Naive thymus-derived CD4-positive, alpha-beta T cell (primary cell): ENCODE measurements around the gene POU2F2. TPM values are rescaled to one million over a fixed set of nuclear protein-coding genes. Genes with fewer than 3 reads are reported as not detected.
A peak's percentile ranks its signal among the peaks of the same experiment; 100 is the strongest.

ENCODE experiments used
- ATAC-seq: fragments of 150-1000 bp; cut with Tn5 transposase; 2 replicates; pipeline ENCODE4 v1.10.0; 2021; ENCODE audit warnings: mild to moderate bottlenecking, moderate library complexity
- CTCF ChIA-PET: fragments of 350-600 bp; sonication (Branson Sonifier 250); formaldehyde crosslinking; loops from one replicate; lab custom pipeline; 2021; ENCODE audit warnings: antibody characterized with exemption; lab: Charles Lee
- POLR2A ChIA-PET: fragments of 350-600 bp; sonication (Branson Sonifier 250); formaldehyde crosslinking; loops from one replicate; lab custom pipeline; 2021; ENCODE audit warnings: antibody characterized with exemption, inconsistent platforms; lab: Charles Lee
- DNase-seq, 9 donors: peaks; one replicate each; pipeline versions ENCODE4 v3.0.0 to v3.0.0-alpha.2; 2020 to 2022; ENCODE audit warnings: mixed read lengths in 1 of 9
- H3K27ac ChIP-seq: one replicate; pipeline ENCODE4 v1.7.0; 2013; ENCODE audit warnings: mild to moderate bottlenecking, low read depth, low read length, moderate library complexity
- H3K27me3 ChIP-seq, 2 donors: one replicate each; pipeline ENCODE4 v1.7.0; 2013; ENCODE audit warnings: low read length in 2 of 2, mild to moderate bottlenecking in 2 of 2, moderate library complexity in 2 of 2; ENCODE audit not compliant: control insufficient read depth in 2 of 2, insufficient read depth in 2 of 2
- H3K36me3 ChIP-seq, 3 experiments: 1 replicate in 2 of 3; 2 replicates in 1 of 3; pipeline ENCODE4 v1.7.0; 2013; ENCODE audit warnings: low read length in 3 of 3, mild to moderate bottlenecking in 3 of 3, moderate library complexity in 1 of 3; ENCODE audit not compliant: insufficient read depth in 3 of 3, control insufficient read depth in 2 of 3
- H3K4me1 ChIP-seq, 2 donors: one replicate each; pipeline ENCODE4 v1.7.0; 2013; ENCODE audit warnings: low read length in 2 of 2, mild to moderate bottlenecking in 2 of 2, moderate library complexity in 1 of 2; ENCODE audit not compliant: control insufficient read depth in 2 of 2, insufficient read depth in 2 of 2
- H3K4me3 ChIP-seq: 2 replicates; pipeline ENCODE4 v1.7.0; 2013; ENCODE audit warnings: mild to moderate bottlenecking, low read length
- H3K9me3 ChIP-seq, 3 experiments: 1 replicate in 2 of 3; 2 replicates in 1 of 3; pipeline ENCODE4 v1.7.0; 2013; ENCODE audit warnings: low read length in 3 of 3; ENCODE audit not compliant: control insufficient read depth in 2 of 3
- H3K27ac Mint-ChIP-seq, 9 donors: one replicate each; pipeline ENCODE4 v1.8.0; 2020 to 2022; ENCODE audit warnings: mixed read lengths in 9 of 9, mild to moderate bottlenecking in 8 of 9, moderate library complexity in 5 of 9, inconsistent platforms in 2 of 9
- H3K27me3 Mint-ChIP-seq, 5 donors: one replicate each; pipeline ENCODE4 v1.8.0; 2021 to 2022; ENCODE audit warnings: mixed read lengths in 5 of 5, mild to moderate bottlenecking in 1 of 5
- H3K36me3 Mint-ChIP-seq, 5 donors: one replicate each; pipeline ENCODE4 v1.8.0; 2020 to 2022; ENCODE audit warnings: mixed read lengths in 5 of 5, mild to moderate bottlenecking in 3 of 5, inconsistent platforms in 1 of 5
- H3K4me1 Mint-ChIP-seq, 7 donors: one replicate each; pipeline ENCODE4 v1.8.0; 2020 to 2022; ENCODE audit warnings: mixed read lengths in 7 of 7, mild to moderate bottlenecking in 3 of 7, inconsistent platforms in 1 of 7
- H3K4me3 Mint-ChIP-seq, 10 donors: one replicate each; pipeline ENCODE4 v1.8.0; 2020 to 2022; ENCODE audit warnings: mild to moderate bottlenecking in 10 of 10, mixed read lengths in 10 of 10, moderate library complexity in 6 of 10, inconsistent platforms in 2 of 10
- H3K9me3 Mint-ChIP-seq, 11 donors: one replicate each; pipeline ENCODE4 v1.8.0; 2020 to 2022; ENCODE audit warnings: mixed read lengths in 11 of 11, mild to moderate bottlenecking in 4 of 11, inconsistent platforms in 1 of 11, moderate library complexity in 1 of 11
- intact Hi-C, 2 donors: fragments of 100-400 bp; cut with micrococcal nuclease; formaldehyde crosslinking; loops; one replicate each; pipeline ENCODE4 v1.15.1; 2023
- polyA plus RNA-seq, 2 donors: library from polyadenylated mRNA; unstranded; fragments of 300-500 nt; fragmentation: Illumina TruSeq; gene quantifications; one replicate each; pipeline ENCODE4 v1.2.3, GENCODE V29; 2021
- total RNA-seq, 6 experiments: library from RNA in 5 of 6; stranded (reverse) in 5 of 6; gene quantifications; 1 replicate in 5 of 6; 2 replicates in 1 of 6; pipeline ENCODE4 v1.2.3 and lab custom pipeline; 2021 to 2026

POU2F2 gene
- total and polyA plus RNA-seq, 7 experiments from 2014 or later, result 2.2 to 91.3 (median 33.4) TPM

DNA sequence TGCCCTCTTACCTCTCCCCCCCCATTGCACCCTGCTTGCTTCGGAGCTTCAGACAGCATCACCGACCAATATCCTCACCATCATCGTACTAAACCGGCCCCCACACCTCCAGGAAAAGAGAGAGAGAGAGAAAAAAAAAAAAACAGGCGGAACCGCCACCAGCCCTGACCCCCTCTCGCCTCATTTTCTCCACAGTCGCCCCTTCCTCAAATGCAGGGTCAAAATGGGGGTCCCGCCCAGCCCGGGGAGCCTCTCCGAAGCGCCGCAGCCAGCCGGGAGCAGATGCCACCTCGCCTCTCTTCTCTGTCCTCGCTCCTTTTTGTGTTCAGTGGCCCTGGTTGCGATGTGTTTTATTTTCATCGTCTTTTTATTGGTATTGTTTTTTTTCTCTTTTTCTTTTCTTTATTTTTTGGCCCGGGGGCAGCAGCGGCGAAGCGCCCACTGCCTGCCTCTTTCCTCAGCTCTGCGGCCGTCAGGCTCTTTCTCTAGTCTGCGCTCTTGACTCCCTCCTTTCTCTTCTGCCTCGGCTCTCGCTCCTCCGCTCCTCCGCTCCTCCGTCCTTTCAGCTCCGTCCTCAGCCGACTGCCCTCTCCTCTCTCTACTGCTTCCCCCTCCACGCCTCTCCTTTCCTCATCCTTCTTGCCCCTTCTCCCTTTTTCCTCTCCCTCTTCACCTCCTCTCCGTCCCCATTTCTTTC is 43.9 kb upstream of the POU2F2 start:
- peaks cover 12 to 19% (median 15%) of the 10 kb centered on the region in 7 donors for H3K4me1 Mint-ChIP-seq
- H3K36me3 Mint-ChIP-seq, result peaks cover 0 to 7% (median 0%) of the 10 kb centered on the region in 5 donors
- Histone ChIP-seq H3K27me3 (peaks cover 0 to 11% of the 10 kb centered on the region in 2 donors), H3K9me3 (no peaks in the 10 kb centered on the region), H3K36me3 (no peaks in the 10 kb centered on the region), H3K4me3 (peak overlapping the region; percentile 49), H3K4me1 (peaks cover 12 to 21% of the 10 kb centered on the region in 2 donors), H3K27ac (no peak overlapping the region)
- ATAC-seq, result no peak
- peak overlapping the region in 3 of 9 donors; percentile 10 to 47 (median 42) for H3K27ac Mint-ChIP-seq
- POLR2A ChIA-PET, result interaction anchor here (0.7 to 2.1 kb wide), 6 partner anchors 22 to 175 kb away, joined by 3 to 7 read pairs (median 4); partner anchors contain the start of genes PAFAH1B3 and POU2F2
- DNase-seq, result peak in 1 of 9 donors; percentile 6
- peak overlapping the region in 8 of 10 donors; percentile 76 to 93 (median 90) for H3K4me3 Mint-ChIP-seq
- CTCF ChIA-PET, result interaction anchor here (0.8 to 1.4 kb wide), 5 partner anchors 7 to 70 kb away, joined by 3 to 5 read pairs (median 4); partner anchors contain the start of gene POU2F2
- H3K27me3 Mint-ChIP-seq, result peaks cover 13 to 30% (median 19%) of the 10 kb centered on the region in 5 donors
- H3K9me3 Mint-ChIP-seq, result no peaks in the 10 kb centered on the region
- intact Hi-C loops, result loop anchor here (1.0 to 5.0 kb wide), 8 partner anchors 23 to 127 kb away; partner anchors contain the start of genes DEDD2 (in 1 of the 2), PAFAH1B3 (in 1 of the 2), POU2F2 (in 1 of the 2) and PRR19 (in 1 of the 2)

DNA sequence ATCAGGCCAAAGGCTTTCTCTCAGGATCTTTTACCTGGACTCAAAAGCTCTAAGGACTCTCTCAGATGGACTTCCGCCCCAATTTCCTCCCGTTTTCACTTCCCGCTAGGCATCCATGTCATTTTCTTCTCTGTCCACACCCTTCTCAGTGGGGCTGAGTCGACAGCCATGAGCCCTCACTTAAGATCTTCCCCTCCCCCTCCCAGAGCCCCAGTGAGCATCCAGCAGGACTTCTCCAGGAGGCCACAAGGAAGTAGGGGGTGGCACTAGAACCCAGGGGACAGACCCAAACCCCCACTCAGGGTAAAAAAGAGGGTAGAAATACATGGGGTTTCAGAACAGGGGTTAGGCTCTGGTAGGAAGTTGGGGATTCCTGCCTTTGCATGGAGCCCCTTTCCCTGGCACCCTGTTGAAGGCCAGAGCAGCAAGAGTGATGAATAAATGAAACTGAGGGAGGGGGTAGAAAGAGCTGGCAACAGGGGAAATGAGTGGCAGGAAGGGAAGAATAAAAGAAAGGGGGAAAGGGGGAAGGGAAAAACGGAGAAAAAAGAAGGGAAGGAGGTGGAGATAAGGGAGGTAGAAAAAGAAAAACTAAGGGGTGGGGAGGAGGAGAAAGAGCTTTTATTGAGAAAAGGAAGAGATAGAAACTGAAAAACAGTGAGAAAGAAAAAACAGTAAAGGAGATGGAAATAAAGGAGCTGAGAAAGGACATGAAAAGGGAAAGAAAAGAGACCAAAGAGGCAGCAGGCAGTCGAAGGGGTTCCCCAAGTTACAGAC is 42.9 kb upstream of the POU2F2 start:
- Mint-ChIP-seq H3K9me3 (no peaks in the 10 kb centered on the region), H3K27ac (no peak overlapping the region), H3K4me1 (peaks cover 12 to 19% (median 15%) of the 10 kb centered on the region in 7 donors), H3K27me3 (peaks cover 13 to 30% (median 19%) of the 10 kb centered on the region in 5 donors), H3K4me3 (peak overlapping the region in 8 of 10 donors; percentile 76 to 93 (median 90)), H3K36me3 (peaks cover 0 to 9% (median 0%) of the 10 kb centered on the region in 5 donors)
- H3K4me1 ChIP-seq, result peaks cover 12 to 21% of the 10 kb centered on the region in 2 donors
- no peak overlapping the region for H3K4me3 ChIP-seq
- no peaks in the 10 kb centered on the region for H3K36me3 ChIP-seq
- intact Hi-C loops, result loop anchor here in 1 of 2 donors (5.0 kb wide), 1 partner anchor 107 kb away; no protein-coding TSS in a partner anchor
- no peaks in the 10 kb centered on the region for H3K9me3 ChIP-seq
- POLR2A ChIA-PET, result interaction anchor here (0.7 to 2.1 kb wide), 3 partner anchors 41 to 176 kb away, joined by 3 to 6 read pairs (median 3); no protein-coding TSS in a partner anchor
- H3K27me3 ChIP-seq, result peaks cover 0 to 11% of the 10 kb centered on the region in 2 donors
- CTCF ChIA-PET, result interaction anchor here (0.6 to 1.2 kb wide), 4 partner anchors 41 to 1297 kb away, joined by 3 to 4 read pairs (median 3); no protein-coding TSS in a partner anchor
- no peak for ATAC-seq
- no peak for DNase-seq
- H3K27ac ChIP-seq, result no peak overlapping the region

DNA sequence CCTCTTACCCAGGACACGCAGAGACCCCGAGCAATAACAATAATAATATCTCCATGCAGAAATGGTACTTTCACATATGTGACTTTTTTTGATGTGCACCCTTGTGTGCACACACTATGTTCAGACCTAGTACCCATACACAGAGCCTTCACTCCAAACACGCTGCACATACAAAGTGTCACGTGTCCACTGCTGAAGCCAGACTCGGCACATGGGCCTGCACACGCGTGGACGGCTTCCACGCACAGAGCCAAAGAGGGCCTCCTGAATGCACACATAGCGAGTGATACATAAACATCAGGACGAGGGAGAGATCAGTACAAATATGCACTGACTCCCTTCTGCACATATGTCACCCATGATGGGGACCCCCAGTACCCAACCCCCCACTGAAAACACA is 41.9 kb upstream of the POU2F2 start:
- Mint-ChIP-seq H3K27me3 (peaks cover 13 to 26% (median 19%) of the 10 kb centered on the region in 5 donors), H3K4me3 (peak overlapping the region in 3 of 10 donors; percentile 23 to 39 (median 34)), H3K27ac (no peak overlapping the region), H3K9me3 (no peaks in the 10 kb centered on the region), H3K36me3 (peaks cover 0 to 9% (median 0%) of the 10 kb centered on the region in 5 donors), H3K4me1 (peaks cover 11 to 16% (median 12%) of the 10 kb centered on the region in 7 donors)
- POLR2A ChIA-PET, result no interaction called here
- intact Hi-C loops, result no loop called here
- Histone ChIP-seq H3K4me1 (peaks cover 12 to 21% of the 10 kb centered on the region in 2 donors), H3K4me3 (no peak overlapping the region), H3K36me3 (no peaks in the 10 kb centered on the region), H3K9me3 (no peaks in the 10 kb centered on the region), H3K27ac (no peak overlapping the region), H3K27me3 (peaks cover 0 to 11% of the 10 kb centered on the region in 2 donors)
- ATAC-seq, result no peak
- CTCF ChIA-PET, result no interaction called here
- no peak for DNase-seq

DNA sequence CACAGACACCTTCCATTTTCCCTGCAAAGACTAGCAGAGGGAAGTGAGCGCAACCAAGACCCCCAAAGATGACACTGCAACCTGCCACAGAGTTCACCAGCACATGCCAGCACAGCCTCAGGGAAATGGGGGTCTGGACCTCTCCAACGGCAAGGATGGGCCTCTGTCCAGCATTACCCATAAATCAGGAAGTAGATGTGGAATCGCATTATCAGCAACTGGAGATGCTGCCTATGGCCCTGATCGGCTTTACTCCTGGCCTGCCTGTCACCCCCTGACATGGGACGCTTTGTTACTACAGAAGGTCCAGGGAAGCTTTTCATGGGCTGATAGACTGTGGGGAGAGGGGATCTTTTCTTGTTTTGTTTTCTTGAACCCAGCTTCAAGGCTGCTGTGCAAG is 41.4 kb upstream of the POU2F2 start:
- Mint-ChIP-seq H3K27me3 (peaks cover 13 to 26% (median 19%) of the 10 kb centered on the region in 5 donors), H3K4me1 (peaks cover 11 to 16% (median 12%) of the 10 kb centered on the region in 7 donors), H3K36me3 (peaks cover 0 to 9% (median 0%) of the 10 kb centered on the region in 5 donors), H3K9me3 (no peaks in the 10 kb centered on the region), H3K27ac (no peak overlapping the region), H3K4me3 (no peak overlapping the region)
- CTCF ChIA-PET, result no interaction called here
- POLR2A ChIA-PET, result no interaction called here
- no peaks in the 10 kb centered on the region for H3K9me3 ChIP-seq
- H3K36me3 ChIP-seq, result no peaks in the 10 kb centered on the region
- no peak overlapping the region for H3K27ac ChIP-seq
- ATAC-seq (no peak), DNase-seq (no peak)
- intact Hi-C loops, result no loop called here
- H3K27me3 ChIP-seq, result peaks cover 0 to 11% of the 10 kb centered on the region in 2 donors
- H3K4me1 ChIP-seq, result peaks cover 12 to 21% of the 10 kb centered on the region in 2 donors
- no peak overlapping the region for H3K4me3 ChIP-seq

DNA sequence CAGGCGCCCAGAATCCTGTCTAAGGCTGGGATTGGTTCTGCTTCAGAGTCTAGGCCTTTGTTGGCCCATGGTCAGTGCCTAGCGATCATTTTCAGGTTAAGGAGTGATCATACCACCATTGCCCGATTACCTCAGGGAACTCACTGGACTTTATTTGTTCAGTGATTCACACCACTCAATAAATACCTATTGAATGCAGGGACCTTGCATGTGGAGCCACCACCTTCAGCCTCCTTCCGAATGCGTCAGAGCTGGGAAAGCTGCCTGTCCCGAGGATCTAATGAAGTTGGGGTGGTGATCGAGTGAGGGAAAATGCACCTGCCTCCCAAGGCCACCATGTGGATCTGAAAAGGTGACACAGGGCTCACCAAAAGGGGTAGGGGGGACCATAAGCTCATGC is 40.0 kb upstream of the POU2F2 start:
- no peak for DNase-seq
- POLR2A ChIA-PET, result no interaction called here

DNA sequence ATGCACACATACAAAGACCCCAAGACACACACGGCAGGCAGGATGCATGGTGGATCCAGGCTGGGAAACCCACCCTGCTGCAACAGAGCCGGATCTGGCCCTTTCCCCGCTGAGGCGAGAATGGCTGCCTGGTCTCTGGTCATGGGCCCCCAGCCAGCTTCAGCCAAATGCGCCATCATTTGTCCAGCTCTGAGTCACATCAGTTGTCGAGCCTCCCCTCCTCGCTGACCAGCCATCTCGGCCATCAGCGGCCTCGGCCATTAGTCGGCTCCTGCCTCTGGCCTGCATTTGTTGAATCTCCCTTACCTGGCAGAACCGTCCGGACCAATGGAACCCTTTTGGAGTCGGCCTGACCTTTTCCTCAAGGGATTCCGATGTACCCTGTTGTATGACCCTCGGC is 38.5 kb upstream of the POU2F2 start:
- intact Hi-C loops, result no loop called here
- peaks cover 4 to 9% (median 5%) of the 10 kb centered on the region in 7 donors for H3K4me1 Mint-ChIP-seq
- peaks cover 0 to 9% (median 0%) of the 10 kb centered on the region in 5 donors for H3K36me3 Mint-ChIP-seq
- CTCF ChIA-PET, result interaction anchor here (0.6 kb wide), 1 partner anchor 446 kb away, joined by 3 read pairs; no protein-coding TSS in a partner anchor
- Histone ChIP-seq H3K9me3 (no peaks in the 10 kb centered on the region), H3K4me3 (no peak overlapping the region), H3K4me1 (peaks cover 2% of the 10 kb centered on the region in 2 donors), H3K27me3 (no peaks in the 10 kb centered on the region), H3K36me3 (no peaks in the 10 kb centered on the region), H3K27ac (no peak overlapping the region)
- POLR2A ChIA-PET, result no interaction called here
- H3K27ac Mint-ChIP-seq, result no peak overlapping the region
- ATAC-seq (no peak), DNase-seq (no peak)
- H3K9me3 Mint-ChIP-seq, result no peaks in the 10 kb centered on the region
- no peak overlapping the region for H3K4me3 Mint-ChIP-seq
- peaks cover 8 to 19% (median 12%) of the 10 kb centered on the region in 5 donors for H3K27me3 Mint-ChIP-seq

More for the DNA sequence above, 40.0 kb upstream of the POU2F2 start:
- H3K27me3 ChIP-seq, result peaks cover 0 to under 1% of the 10 kb centered on the region in 2 donors
- ATAC-seq, result no peak
- CTCF ChIA-PET, result interaction anchor here (0.7 kb wide), 1 partner anchor 20 kb away, joined by 3 read pairs; no protein-coding TSS in a partner anchor
- no peaks in the 10 kb centered on the region for H3K36me3 ChIP-seq
- H3K27ac ChIP-seq, result no peak overlapping the region
- intact Hi-C loops, result no loop called here
- Mint-ChIP-seq H3K27ac (no peak overlapping the region), H3K27me3 (peaks cover 13 to 26% (median 19%) of the 10 kb centered on the region in 5 donors), H3K36me3 (peaks cover 0 to 9% (median 0%) of the 10 kb centered on the region in 5 donors), H3K9me3 (no peaks in the 10 kb centered on the region), H3K4me3 (no peak overlapping the region), H3K4me1 (peaks cover 11 to 16% (median 12%) of the 10 kb centered on the region in 7 donors)
- H3K4me1 ChIP-seq, result peaks cover 8 to 11% of the 10 kb centered on the region in 2 donors
- H3K4me3 ChIP-seq, result no peak overlapping the region
- H3K9me3 ChIP-seq, result no peaks in the 10 kb centered on the region
